HEK293 (cell line): Measurements from ENCODE around the gene UBXN4.

ENCODE experiments used
- CTCF ChIP-seq: fragments of 450-650 bp; formaldehyde crosslinking; IDR thresholded peaks from 2 replicates; pipeline ENCODE4 v1.5.1; 2016; ENCODE audit warnings: missing biosample characterization, missing genetic modification characterization
- EGR2 ChIP-seq: fragments of 450-650 bp; formaldehyde crosslinking; IDR thresholded peaks from 2 replicates; pipeline ENCODE4 v1.5.1; 2016; ENCODE audit warnings: low read depth, missing biosample characterization, missing genetic modification characterization
- SP2 ChIP-seq: fragments of 450-650 bp; formaldehyde crosslinking; IDR thresholded peaks from 2 replicates; pipeline ENCODE4 v1.5.1; 2016; ENCODE audit warnings: missing biosample characterization, missing genetic modification characterization
- ZBTB49 ChIP-seq: fragments of 450-650 bp; formaldehyde crosslinking; IDR thresholded peaks from 2 replicates; pipeline ENCODE4 v1.5.1; 2016; ENCODE audit warnings: missing biosample characterization, missing genetic modification characterization, low read depth
- ZNF140 ChIP-seq: fragments of 450-650 bp; formaldehyde crosslinking; IDR thresholded peaks from 2 replicates; pipeline ENCODE4 v1.5.1; 2016; ENCODE audit warnings: missing biosample characterization, missing genetic modification characterization
- ZNF24 ChIP-seq: fragments of 450-650 bp; formaldehyde crosslinking; IDR thresholded peaks from 2 replicates; pipeline ENCODE4 v1.5.1; 2016; ENCODE audit warnings: missing biosample characterization, missing genetic modification characterization
- ZNF585B ChIP-seq: fragments of 450-650 bp; formaldehyde crosslinking; IDR thresholded peaks from 2 replicates; pipeline ENCODE4 v1.5.1; 2016; ENCODE audit warnings: missing biosample characterization, missing genetic modification characterization
- ZNF747 ChIP-seq: fragments of 450-650 bp; formaldehyde crosslinking; IDR thresholded peaks from 2 replicates; pipeline ENCODE4 v1.5.1; 2016; ENCODE audit warnings: missing biosample characterization, missing genetic modification characterization
- TF ChIP-seq, protein P1 (sequence below): fragments of 450-650 bp; formaldehyde crosslinking; conservative IDR thresholded peaks from 2 replicates; pipeline ENCODE4 v1.5.1; 2016; ENCODE audit warnings: low read depth, missing biosample characterization, missing genetic modification characterization

GRCh38 chr2:135743860-135744259 is 2.2 kb downstream of the UBXN4 start:
- no peak for TF ChIP-seq ZNF24 (tag by site-specific recombination)
- TF ChIP-seq CTCF (tag by site-specific recombination): no peak
- TF ChIP-seq ZNF140 (tag by site-specific recombination): no peak
- TF ChIP-seq, protein P1, sequence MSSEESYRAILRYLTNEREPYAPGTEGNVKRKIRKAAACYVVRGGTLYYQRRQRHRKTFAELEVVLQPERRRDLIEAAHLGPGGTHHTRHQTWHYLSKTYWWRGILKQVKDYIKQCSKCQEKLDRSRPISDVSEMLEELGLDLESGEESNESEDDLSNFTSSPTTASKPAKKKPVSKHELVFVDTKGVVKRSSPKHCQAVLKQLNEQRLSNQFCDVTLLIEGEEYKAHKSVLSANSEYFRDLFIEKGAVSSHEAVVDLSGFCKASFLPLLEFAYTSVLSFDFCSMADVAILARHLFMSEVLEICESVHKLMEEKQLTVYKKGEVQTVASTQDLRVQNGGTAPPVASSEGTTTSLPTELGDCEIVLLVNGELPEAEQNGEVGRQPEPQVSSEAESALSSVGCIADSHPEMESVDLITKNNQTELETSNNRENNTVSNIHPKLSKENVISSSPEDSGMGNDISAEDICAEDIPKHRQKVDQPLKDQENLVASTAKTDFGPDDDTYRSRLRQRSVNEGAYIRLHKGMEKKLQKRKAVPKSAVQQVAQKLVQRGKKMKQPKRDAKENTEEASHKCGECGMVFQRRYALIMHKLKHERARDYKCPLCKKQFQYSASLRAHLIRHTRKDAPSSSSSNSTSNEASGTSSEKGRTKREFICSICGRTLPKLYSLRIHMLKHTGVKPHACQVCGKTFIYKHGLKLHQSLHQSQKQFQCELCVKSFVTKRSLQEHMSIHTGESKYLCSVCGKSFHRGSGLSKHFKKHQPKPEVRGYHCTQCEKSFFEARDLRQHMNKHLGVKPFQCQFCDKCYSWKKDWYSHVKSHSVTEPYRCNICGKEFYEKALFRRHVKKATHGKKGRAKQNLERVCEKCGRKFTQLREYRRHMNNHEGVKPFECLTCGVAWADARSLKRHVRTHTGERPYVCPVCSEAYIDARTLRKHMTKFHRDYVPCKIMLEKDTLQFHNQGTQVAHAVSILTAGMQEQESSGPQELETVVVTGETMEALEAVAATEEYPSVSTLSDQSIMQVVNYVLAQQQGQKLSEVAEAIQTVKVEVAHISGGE (tag by site-specific recombination): no peak
- TF ChIP-seq ZBTB49 (tag by site-specific recombination): no peak
- TF ChIP-seq EGR2: no peak
- TF ChIP-seq ZNF747 (tag by site-specific recombination): no peak
- TF ChIP-seq ZNF585B (tag by site-specific recombination): no peak
- no peak for TF ChIP-seq SP2 (tag by site-specific recombination)
